D341Med (cell line): ENCODE data around the gene AUP1.

Experiments used
- DNase-seq: peaks from one replicate; pipeline ENCODE4 v3.0.0; 2012; ENCODE audit warnings: low spot score

Gene AUP1

GRCh38 chr2:74513605-74514367, 15.7 kb downstream of the AUP1 start:
- DNase-seq, result no peak

- peak; percentile 85 for DNase-seq
These were observed 16.5 kb downstream of the AUP1 start for GRCh38 chr2:74512744-74513604.

- DNase-seq, result no peak
These were observed 18.2 kb downstream of the AUP1 start for GRCh38 chr2:74511104-74511989.

- no peak for DNase-seq
These were observed 19.2 kb downstream of the AUP1 start for GRCh38 chr2:74510272-74510671.

- peak; percentile 79 for DNase-seq
These were observed 21.5 kb downstream of the AUP1 start for GRCh38 chr2:74507926-74508520.

- DNase-seq, result peak; percentile 94
These were observed 22.2 kb downstream of the AUP1 start, which contains the start of gene PCGF1 for GRCh38 chr2:74507145-74507925. TSS of gene PCGF1 (minus strand) at chr2:74507695. CDS start at chr2:74507668, 27 bp downstream.

- no peak for DNase-seq
These were observed 23.9 kb downstream of the AUP1 start for GRCh38 chr2:74505448-74506246.

GRCh38 chr2:74504591-74504990, 24.9 kb downstream of the AUP1 start:
- DNase-seq, result no peak

GRCh38 chr2:74503506-74504475, 25.7 kb downstream of the AUP1 start:
- DNase-seq, result no peak

GRCh38 chr2:74502720-74503505, 26.6 kb downstream of the AUP1 start:
- DNase-seq, result no peak

GRCh38 chr2:74502147-74502719, 27.3 kb downstream of the AUP1 start:
- no peak for DNase-seq

- peak; percentile 52 for DNase-seq
These were observed 28.0 kb downstream of the AUP1 start for GRCh38 chr2:74501335-74502071.

GRCh38 chr2:74500578-74500946, 28.9 kb downstream of the AUP1 start:
- no peak for DNase-seq

GRCh38 chr2:74499940-74500577, 29.4 kb downstream of the AUP1 start:
- no peak for DNase-seq

GRCh38 chr2:74499267-74499939, 30.1 kb downstream of the AUP1 start, which contains the start of gene LBX2:
TSS of gene LBX2 (minus strand) at chr2:74499603. CDS start at chr2:74499537, 66 bp downstream.
- DNase-seq, result no peak
